Endothelial cell of umbilical vein (primary cell): ENCODE data around the gene DPYD. TPM values are rescaled to one million over a fixed set of nuclear protein-coding genes. Genes with fewer than 3 reads are reported as not detected.

ENCODE experiments used
- BruUV-seq: library from RNA; stranded (reverse); fragments of 400-500 nt; replicated peaks from 2 replicates; lab custom pipeline; 2021; lab: Mats Ljungman, UMichigan
- CTCF ChIA-PET: fragments of 300-600, 350-600 bp; sonication (Branson Sonifier 250); formaldehyde crosslinking; loops from one replicate; lab custom pipeline; 2021; ENCODE audit warnings: antibody characterized with exemption, inconsistent platforms; lab: Charles Lee
- POLR2A ChIA-PET: fragments of 300-600, 350-600 bp; sonication (Branson Sonifier 250); formaldehyde crosslinking; loops from one replicate; lab custom pipeline; 2021; ENCODE audit warnings: antibody characterized with exemption, inconsistent platforms; lab: Charles Lee
- DNase-seq: peaks from one replicate; pipeline ENCODE4 v3.0.0-alpha.2; 2011; ENCODE audit warnings: low read depth, low spot score
- FAIRE-seq: peaks from 2 replicates; lab custom pipeline; 2011; peaks lifted over from hg19 to GRCh38; lab: Jason Lieb, UNC
- H2AFZ ChIP-seq: 2 replicates; pipeline ENCODE4 v1.6.0; 2012; ENCODE audit warnings: low read depth, low read length, control low read depth, inconsistent platforms
- H3K27ac ChIP-seq: 2 replicates; pipeline ENCODE4 v1.5.1; 2011; ENCODE audit warnings: low read depth, mild to moderate bottlenecking, control low read depth, low read length, moderate library complexity; ENCODE audit not compliant: insufficient read depth
- H3K27me3 ChIP-seq, 2 experiments: 2 replicates each; pipeline versions ENCODE4 v1.6.0 to v1.6.1; 2011; ENCODE audit warnings: low read length in 2 of 2, mixed read lengths in 1 of 2; ENCODE audit not compliant: control insufficient read depth in 2 of 2, insufficient read depth in 2 of 2
- H3K36me3 ChIP-seq, 2 experiments: 2 replicates in 1 of 2; 3 replicates in 1 of 2; pipeline ENCODE4 v1.5.1; 2011; ENCODE audit warnings: low read length in 2 of 2, mild to moderate bottlenecking in 1 of 2, moderate library complexity in 1 of 2; ENCODE audit not compliant: control insufficient read depth in 2 of 2, insufficient read depth in 2 of 2; ENCODE audit errors: extremely low read depth in 1 of 2
- H3K4me1 ChIP-seq: 3 replicates; pipeline ENCODE4 v1.5.1; 2011; ENCODE audit warnings: mild to moderate bottlenecking, low read length; ENCODE audit not compliant: control insufficient read depth, insufficient read depth; ENCODE audit errors: extremely low read depth
- H3K4me2 ChIP-seq: 2 replicates; pipeline ENCODE4 v1.6.1; 2011; ENCODE audit warnings: low read length, control low read depth, mixed read lengths; ENCODE audit not compliant: insufficient read depth
- H3K4me3 ChIP-seq, 3 experiments: fragments of 200-600 bp in 1 of 3; sonication (generic), shearing (Covaris generic) in 1 of 3; replicated peaks in 1 of 3; 2 replicates each; pipeline ENCODE4 v1.5.1; 2011 to 2016; ENCODE audit warnings: control low read depth in 3 of 3, low read length in 3 of 3, mild to moderate bottlenecking in 2 of 3, inconsistent platforms in 1 of 3, low read depth in 1 of 3, moderate library complexity in 1 of 3; ENCODE audit not compliant: insufficient read depth in 1 of 3
- H3K79me2 ChIP-seq: 2 replicates; pipeline ENCODE4 v1.6.0; 2012; ENCODE audit warnings: low read length, inconsistent platforms; ENCODE audit not compliant: control insufficient read depth, insufficient read depth
- H3K9ac ChIP-seq: replicated peaks from 2 replicates; pipeline ENCODE3; 2011; ENCODE audit warnings: low read length, control low read depth; ENCODE audit not compliant: insufficient read depth; ENCODE audit errors: extremely low read depth
- H3K9me1 ChIP-seq: replicated peaks from 3 replicates; pipeline ENCODE4 v1.6.0; 2011; ENCODE audit warnings: mild to moderate bottlenecking, low read length; ENCODE audit not compliant: control insufficient read depth, insufficient read depth; ENCODE audit errors: extremely low read depth
- H3K9me3 ChIP-seq: replicated peaks from 2 replicates; pipeline ENCODE4 v1.5.1; 2012; ENCODE audit warnings: low read length, inconsistent platforms; ENCODE audit not compliant: control insufficient read depth, insufficient read depth
- H4K20me1 ChIP-seq: replicated peaks from 2 replicates; pipeline ENCODE3; 2011; ENCODE audit warnings: mild to moderate bottlenecking, low read length; ENCODE audit not compliant: control insufficient read depth, insufficient read depth; ENCODE audit errors: extremely low read depth
- EZH2 ChIP-seq: IDR thresholded peaks from 2 replicates; pipeline ENCODE4 v1.6.1; 2012; ENCODE audit warnings: borderline replicate concordance, low read depth, mild to moderate bottlenecking, moderate library complexity, low read length, inconsistent platforms; ENCODE audit not compliant: severe bottlenecking
- FOS ChIP-seq: IDR thresholded peaks from 2 replicates; pipeline ENCODE4 v1.6.1; 2011; ENCODE audit warnings: mild to moderate bottlenecking, low read length, moderate library complexity, borderline replicate concordance; ENCODE audit not compliant: insufficient read depth
- GATA2 ChIP-seq: IDR thresholded peaks from 2 replicates; pipeline ENCODE4 v1.7.0; 2011; ENCODE audit warnings: low read depth, mild to moderate bottlenecking, moderate library complexity, mixed read lengths, low read length; ENCODE audit not compliant: insufficient read length, insufficient read depth
- JUN ChIP-seq: IDR thresholded peaks from 2 replicates; pipeline ENCODE4 v1.6.1; 2011; ENCODE audit warnings: borderline replicate concordance, low read depth; ENCODE audit not compliant: insufficient read length, insufficient read depth
- MYC ChIP-seq: IDR thresholded peaks from one replicate; pipeline ENCODE4 v1.6.1; 2011; ENCODE audit warnings: mild to moderate bottlenecking, low read depth, low read length
- POLR2A ChIP-seq: IDR thresholded peaks from 2 replicates; pipeline ENCODE4 v1.6.1; 2012; ENCODE audit warnings: low read depth, mild to moderate bottlenecking, control low read depth, low read length
- POLR2AphosphoS5 ChIP-seq: IDR thresholded peaks from 2 replicates; pipeline ENCODE4 v1.6.1; 2012; ENCODE audit warnings: low read depth, mild to moderate bottlenecking, control low read depth, low read length, moderate library complexity; ENCODE audit not compliant: insufficient read depth
- dilution Hi-C: fragments of 300-500 bp; cut with MboI; formaldehyde crosslinking; loops from one replicate; pipeline ENCODE4 v1.15.0; 2019; ENCODE audit warnings: low sequenced_read_pairs; ENCODE audit not compliant: extremely low pct_ligation_motif_present
- intact Hi-C: fragments of 100-400 bp; cut with micrococcal nuclease; formaldehyde crosslinking; loops from one replicate; pipeline ENCODE4 v1.10.0; 2022
- polyA plus RNA-seq, 4 experiments: library from polyadenylated mRNA; depleted of rRNA in 3 of 4; stranded (reverse) in 3 of 4; unstranded in 1 of 4; fragments of >200 nt; gene quantifications; 2 replicates each; pipeline versions ENCODE4 v1.2.1 to v1.2.3, GENCODE V29; 2011 to 2012; ENCODE audit warnings: missing spikeins in 1 of 4
- total RNA-seq: library from RNA; stranded (reverse); gene quantifications from 2 replicates; pipeline ENCODE4 v1.2.3, GENCODE V29; 2021
- TF ChIP-seq, protein P1 (sequence below), 2 donors: IDR thresholded peaks; 1 replicate in 1 of 2; 2 replicates in 1 of 2; pipeline ENCODE4 v1.5.1; 2011; ENCODE audit warnings: low read length in 2 of 2, mild to moderate bottlenecking in 2 of 2, moderate library complexity in 2 of 2, control low read depth in 1 of 2, inconsistent platforms in 1 of 2, low read depth in 1 of 2; ENCODE audit not compliant: insufficient read depth in 1 of 2; ENCODE audit errors: extremely low read depth in 1 of 2
- TF ChIP-seq, protein P2 (sequence below): IDR thresholded peaks from 2 replicates; pipeline ENCODE4 v1.6.1; 2011; ENCODE audit not compliant: insufficient read depth, insufficient read length

Gene DPYD
- total and polyA plus RNA-seq, 2 donors (not counting 3 experiments of a cell fraction or from before 2014, with no cell fraction given): 4.6 to 15.1 TPM

DNA sequence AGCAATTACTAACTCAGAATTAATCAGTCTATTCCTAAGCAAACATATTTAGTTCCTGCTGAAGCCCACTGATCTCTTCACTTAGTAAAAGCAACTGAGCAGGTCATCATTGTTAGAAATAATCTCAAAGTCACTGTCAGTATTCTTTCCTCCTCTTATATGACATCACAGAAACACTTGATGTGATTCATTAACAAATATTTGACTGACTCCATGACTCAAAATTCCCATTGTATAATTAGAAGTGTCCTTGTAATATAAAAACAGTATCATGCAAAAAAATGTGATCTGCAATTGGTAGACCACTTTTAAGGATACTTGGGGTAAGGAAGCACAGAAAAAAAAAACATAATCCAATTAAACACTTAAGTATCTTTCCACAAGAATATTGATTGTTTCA is 194.4 kb downstream of the DPYD start:
- Histone ChIP-seq H3K9me3 (no peaks in the 10 kb centered on the region), H2AFZ (no peak overlapping the region), H3K9me1 (no peaks in the 10 kb centered on the region), H3K27ac (no peak overlapping the region), H3K4me3 (no peak overlapping the region), H4K20me1 (no peaks in the 10 kb centered on the region), H3K9ac (no peak overlapping the region), H3K79me2 (no peaks in the 10 kb centered on the region), H3K36me3 (no peaks in the 10 kb centered on the region), H3K27me3 (no peaks in the 10 kb centered on the region), H3K4me1 (no peaks in the 10 kb centered on the region), H3K4me2 (no peak overlapping the region)
- ChIA-PET POLR2A (no interaction called here), CTCF (no interaction called here)
- dilution Hi-C loops (no loop called here), intact Hi-C loops (no loop called here)
- BruUV-seq: no TSS peak
- DNase-seq (no peak), FAIRE-seq (no peak)
- TF ChIP-seq POLR2A (no peak), POLR2AphosphoS5 (no peak), GATA2 (no peak), EZH2 (no peak), FOS (no peak), JUN (no peak), MYC (no peak)
- TF ChIP-seq, protein P1, sequence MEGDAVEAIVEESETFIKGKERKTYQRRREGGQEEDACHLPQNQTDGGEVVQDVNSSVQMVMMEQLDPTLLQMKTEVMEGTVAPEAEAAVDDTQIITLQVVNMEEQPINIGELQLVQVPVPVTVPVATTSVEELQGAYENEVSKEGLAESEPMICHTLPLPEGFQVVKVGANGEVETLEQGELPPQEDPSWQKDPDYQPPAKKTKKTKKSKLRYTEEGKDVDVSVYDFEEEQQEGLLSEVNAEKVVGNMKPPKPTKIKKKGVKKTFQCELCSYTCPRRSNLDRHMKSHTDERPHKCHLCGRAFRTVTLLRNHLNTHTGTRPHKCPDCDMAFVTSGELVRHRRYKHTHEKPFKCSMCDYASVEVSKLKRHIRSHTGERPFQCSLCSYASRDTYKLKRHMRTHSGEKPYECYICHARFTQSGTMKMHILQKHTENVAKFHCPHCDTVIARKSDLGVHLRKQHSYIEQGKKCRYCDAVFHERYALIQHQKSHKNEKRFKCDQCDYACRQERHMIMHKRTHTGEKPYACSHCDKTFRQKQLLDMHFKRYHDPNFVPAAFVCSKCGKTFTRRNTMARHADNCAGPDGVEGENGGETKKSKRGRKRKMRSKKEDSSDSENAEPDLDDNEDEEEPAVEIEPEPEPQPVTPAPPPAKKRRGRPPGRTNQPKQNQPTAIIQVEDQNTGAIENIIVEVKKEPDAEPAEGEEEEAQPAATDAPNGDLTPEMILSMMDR (IDR thresholded peaks at IDR 0.05; ENCODE audit: extremely low read depth in 1 of 2, insufficient read depth in 1 of 2, low read depth in 1 of 2, low read length in 2 of 2): no peak
- TF ChIP-seq, protein P2, sequence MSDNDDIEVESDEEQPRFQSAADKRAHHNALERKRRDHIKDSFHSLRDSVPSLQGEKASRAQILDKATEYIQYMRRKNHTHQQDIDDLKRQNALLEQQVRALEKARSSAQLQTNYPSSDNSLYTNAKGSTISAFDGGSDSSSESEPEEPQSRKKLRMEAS: no peak
